HFFc6 (cell line): ENCODE measurements around the gene OR10H1. TPM values are rescaled to one million over a fixed set of nuclear protein-coding genes. Genes with fewer than 3 reads are reported as not detected.
"Not testable (repeated sequence)": the region's sequence is repeated elsewhere in the genome, so short reads cannot be mapped to it uniquely, and the experiment has no call there.

Experiments
- DNase-seq: peaks from one replicate; pipeline ENCODE4 v3.0.0-alpha.2; 2018
- H3K27ac Mint-ChIP-seq: 2 replicates; pipeline ENCODE4 v1.8.0; 2020; ENCODE audit warnings: mild to moderate bottlenecking, mixed read lengths
- H3K27me3 Mint-ChIP-seq: 2 replicates; pipeline ENCODE4 v1.8.0; 2021; ENCODE audit warnings: mild to moderate bottlenecking, moderate library complexity, mixed read lengths; ENCODE audit not compliant: insufficient read depth
- H3K36me3 Mint-ChIP-seq: 2 replicates; pipeline ENCODE4 v1.8.0; 2021; ENCODE audit warnings: low read depth, mixed read lengths
- H3K4me1 Mint-ChIP-seq: 2 replicates; pipeline ENCODE4 v1.8.0; 2020; ENCODE audit warnings: low read depth, mixed read lengths
- H3K4me3 Mint-ChIP-seq: 2 replicates; pipeline ENCODE4 v1.8.0; 2020; ENCODE audit warnings: mild to moderate bottlenecking, moderate library complexity, mixed read lengths
- H3K9me3 Mint-ChIP-seq: 2 replicates; pipeline ENCODE4 v1.8.0; 2020; ENCODE audit warnings: mild to moderate bottlenecking, mixed read lengths
- total RNA-seq, 6 experiments: library from RNA; stranded (reverse); fragmentation: NEBNext Ultra II Directional; extraction: Animal tissue kit (Norgen Biotek cat#: 25700); gene quantifications; 2 replicates in 1 of 6; 3 replicates in 5 of 6; pipeline ENCODE4 v1.2.3, GENCODE V29; 2021
- TF ChIP-seq, protein P1 (sequence below): fragments of 200-600 bp; sonication (generic); IDR thresholded peaks from 2 replicates; pipeline ENCODE4 v1.5.0; 2021; ENCODE audit warnings: antibody characterized with exemption, mild to moderate bottlenecking

OR10H1 gene
- total RNA-seq, 6 experiments from 2014 or later, result not detected

DNA sequence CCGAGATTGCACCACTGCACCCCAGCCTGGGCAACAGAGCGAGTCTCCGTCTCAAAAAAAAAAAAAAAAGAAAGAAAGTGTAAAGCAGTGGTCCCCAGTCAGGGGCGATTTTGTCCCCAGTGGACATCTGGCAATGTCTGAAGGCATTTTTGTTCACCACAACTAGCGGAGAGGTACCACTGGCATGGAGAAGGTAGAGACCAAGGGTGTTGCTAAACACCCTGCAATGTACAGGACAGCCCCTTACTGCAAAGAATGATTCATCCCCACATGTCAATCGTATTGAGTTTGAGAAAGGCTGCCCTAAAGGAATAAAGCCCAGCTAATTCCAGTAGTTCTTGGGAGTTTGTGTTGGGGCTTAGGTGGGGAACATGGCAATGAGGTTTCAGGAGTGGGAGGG lies 43.7 kb upstream of the OR10H1 start:
- TF ChIP-seq, protein P1, sequence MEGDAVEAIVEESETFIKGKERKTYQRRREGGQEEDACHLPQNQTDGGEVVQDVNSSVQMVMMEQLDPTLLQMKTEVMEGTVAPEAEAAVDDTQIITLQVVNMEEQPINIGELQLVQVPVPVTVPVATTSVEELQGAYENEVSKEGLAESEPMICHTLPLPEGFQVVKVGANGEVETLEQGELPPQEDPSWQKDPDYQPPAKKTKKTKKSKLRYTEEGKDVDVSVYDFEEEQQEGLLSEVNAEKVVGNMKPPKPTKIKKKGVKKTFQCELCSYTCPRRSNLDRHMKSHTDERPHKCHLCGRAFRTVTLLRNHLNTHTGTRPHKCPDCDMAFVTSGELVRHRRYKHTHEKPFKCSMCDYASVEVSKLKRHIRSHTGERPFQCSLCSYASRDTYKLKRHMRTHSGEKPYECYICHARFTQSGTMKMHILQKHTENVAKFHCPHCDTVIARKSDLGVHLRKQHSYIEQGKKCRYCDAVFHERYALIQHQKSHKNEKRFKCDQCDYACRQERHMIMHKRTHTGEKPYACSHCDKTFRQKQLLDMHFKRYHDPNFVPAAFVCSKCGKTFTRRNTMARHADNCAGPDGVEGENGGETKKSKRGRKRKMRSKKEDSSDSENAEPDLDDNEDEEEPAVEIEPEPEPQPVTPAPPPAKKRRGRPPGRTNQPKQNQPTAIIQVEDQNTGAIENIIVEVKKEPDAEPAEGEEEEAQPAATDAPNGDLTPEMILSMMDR, result no peak
- no peak for DNase-seq
- Mint-ChIP-seq H3K4me1 (no peaks in the 10 kb centered on the region), H3K27me3 (peaks cover 2% of the 10 kb centered on the region), H3K27ac (no peak overlapping the region), H3K4me3 (no peak overlapping the region), H3K36me3 (no peaks in the 10 kb centered on the region), H3K9me3 (peaks cover 4% of the 10 kb centered on the region; the same call in 1 of the 2 replicates)

DNA sequence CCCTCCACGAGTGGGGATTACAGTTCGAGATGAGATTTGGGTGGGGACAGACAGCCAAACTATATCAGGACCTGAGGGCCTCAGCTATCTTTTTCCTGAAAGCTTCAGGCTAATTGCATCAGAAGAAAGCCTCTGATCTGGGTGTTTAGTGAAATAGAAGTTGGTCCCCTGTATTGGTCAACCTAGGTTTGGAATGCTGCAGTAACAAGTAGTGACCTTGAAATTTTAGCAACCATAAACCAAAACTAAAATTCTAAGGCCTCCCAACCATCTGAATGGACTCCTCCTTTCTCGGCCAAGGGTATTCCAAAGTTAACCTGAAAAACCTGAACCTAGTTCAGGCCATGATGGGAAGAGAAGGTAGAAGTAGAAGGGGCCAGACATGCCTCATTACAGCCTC lies 34.9 kb upstream of the OR10H1 start:
- TF ChIP-seq, protein P1, result no peak
- no peak for DNase-seq

DNA sequence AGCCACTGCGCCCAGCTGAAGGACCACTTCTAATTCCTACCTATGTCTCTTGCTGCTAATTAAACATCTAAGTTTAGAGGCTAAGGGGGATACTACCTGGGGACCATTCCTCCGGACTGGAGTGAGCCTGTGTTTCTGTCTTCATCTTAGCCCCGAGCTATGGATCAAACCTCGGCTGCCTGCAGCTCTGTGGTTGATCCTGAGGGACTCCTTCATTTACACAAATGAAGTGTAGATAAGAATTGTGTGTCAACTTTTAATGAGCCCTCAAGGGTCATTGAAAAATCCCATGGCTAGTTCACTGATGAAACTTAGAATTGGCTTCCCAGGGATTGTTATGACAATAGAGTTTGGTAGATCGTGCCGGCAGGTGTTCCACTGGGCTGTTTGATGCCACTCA lies 31.5 kb upstream of the OR10H1 start:
- no peaks in the 10 kb centered on the region for H3K4me1 Mint-ChIP-seq
- no peak for DNase-seq
- peaks cover 8% of the 10 kb centered on the region for H3K27me3 Mint-ChIP-seq
- H3K27ac Mint-ChIP-seq, result no peak overlapping the region
- peaks cover 7% of the 10 kb centered on the region; the same call in 1 of the 2 replicates for H3K9me3 Mint-ChIP-seq
- H3K36me3 Mint-ChIP-seq, result no peaks in the 10 kb centered on the region
- no peak overlapping the region for H3K4me3 Mint-ChIP-seq
- TF ChIP-seq, protein P1, result no peak

More for the DNA sequence above, 34.9 kb upstream of the OR10H1 start:
- Mint-ChIP-seq H3K4me1 (no peaks in the 10 kb centered on the region), H3K9me3 (peaks cover 15% of the 10 kb centered on the region; the same call in 1 of the 2 replicates), H3K27ac (no peak overlapping the region), H3K27me3 (peaks cover 6% of the 10 kb centered on the region), H3K4me3 (no peak overlapping the region), H3K36me3 (no peaks in the 10 kb centered on the region)

DNA sequence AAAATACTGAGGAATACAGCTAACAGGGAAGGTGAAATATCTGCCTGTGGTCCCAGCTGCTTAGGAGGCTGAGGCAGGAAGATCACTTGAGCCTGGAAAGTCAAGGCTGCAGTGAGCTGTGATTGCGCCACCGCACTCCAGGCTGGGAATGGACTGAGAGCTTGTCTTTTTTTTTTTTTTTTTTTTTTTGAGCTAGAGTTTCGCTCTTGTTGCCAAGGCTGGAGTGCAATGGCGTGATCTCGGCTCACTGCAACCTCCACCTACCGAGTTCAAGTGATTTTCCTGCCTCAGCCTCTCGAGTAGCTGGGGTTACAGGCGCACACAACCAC lies 28.4 kb upstream of the OR10H1 start:
- H3K27me3 Mint-ChIP-seq, DNase-seq, H3K9me3 Mint-ChIP-seq, H3K4me3 Mint-ChIP-seq, H3K36me3 Mint-ChIP-seq, H3K27ac Mint-ChIP-seq, H3K4me1 Mint-ChIP-seq: not testable (repeated sequence)

DNA sequence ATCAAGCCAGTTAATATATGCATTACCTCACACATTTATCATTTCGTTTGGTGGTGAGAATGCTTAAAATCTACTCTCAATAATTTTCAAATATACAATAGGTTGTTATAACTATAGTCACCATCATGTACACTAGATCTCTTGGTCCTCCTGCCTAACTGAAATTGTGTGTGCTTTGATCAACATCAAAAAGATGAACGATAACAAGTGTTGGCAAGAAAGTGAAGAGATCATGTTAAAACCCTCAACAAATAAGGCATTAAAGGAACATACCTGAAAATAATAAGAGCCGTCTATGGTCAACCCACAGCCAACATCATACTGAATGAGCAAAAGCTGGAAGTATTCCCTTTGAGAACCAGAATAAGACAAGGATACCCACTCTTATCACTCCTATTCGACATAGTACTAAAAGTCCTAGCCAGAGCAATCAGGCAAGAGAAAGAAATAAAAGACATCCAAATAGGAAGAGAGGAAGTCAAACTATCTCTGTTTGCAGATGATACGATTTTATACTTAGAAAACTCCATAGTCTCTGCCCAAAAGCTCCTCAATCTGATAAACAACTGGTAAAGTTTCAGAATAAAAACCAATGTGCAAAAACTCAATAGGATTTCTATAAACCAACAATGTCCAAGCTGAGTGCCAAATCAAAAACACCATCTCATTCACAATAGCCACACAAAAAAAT lies 27.9 kb upstream of the OR10H1 start:
- Mint-ChIP-seq H3K9me3 (no peaks in the 10 kb centered on the region; the same call in 1 of the 2 replicates), H3K36me3 (no peaks in the 10 kb centered on the region), H3K4me3 (no peak overlapping the region), H3K27ac (no peak overlapping the region), H3K27me3 (peaks cover 6% of the 10 kb centered on the region), H3K4me1 (no peaks in the 10 kb centered on the region)
- DNase-seq, result no peak
- TF ChIP-seq, protein P1, result no peak

DNA sequence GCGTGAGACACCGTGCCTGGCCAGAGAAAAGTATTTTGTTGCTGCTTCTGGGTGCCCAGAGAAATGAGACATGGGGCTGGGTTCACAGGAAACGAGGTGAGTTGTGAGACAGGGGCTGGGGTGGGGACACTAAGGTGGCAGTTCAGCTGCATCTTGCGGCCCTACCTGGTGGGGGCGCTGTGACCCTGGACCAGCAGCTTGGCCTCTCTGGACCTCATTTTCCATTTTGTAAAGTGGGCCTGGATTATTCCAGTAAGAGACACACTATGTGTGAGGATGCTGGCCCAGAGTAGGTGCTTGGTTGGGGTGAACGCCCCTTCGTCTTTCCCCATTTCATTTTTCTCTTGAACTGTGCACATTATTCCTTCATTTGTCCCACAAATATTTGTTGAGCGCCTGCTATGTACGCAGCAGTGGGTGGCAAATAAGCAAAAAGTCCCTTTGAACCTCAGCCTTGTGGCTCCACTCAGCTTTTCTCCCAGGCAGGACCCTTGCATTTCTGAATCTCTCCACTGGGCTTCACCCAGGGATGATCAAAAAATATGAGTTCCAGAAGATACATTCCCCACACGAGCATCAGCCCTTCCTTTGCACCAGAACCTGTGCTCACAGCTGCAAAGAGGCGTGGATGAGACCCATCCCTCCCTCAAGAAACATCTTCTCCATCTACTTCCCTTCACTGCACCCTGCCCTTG lies 26.6 kb upstream of the OR10H1 start:
- TF ChIP-seq, protein P1, result peak; percentile 55
- Mint-ChIP-seq H3K27ac (no peak overlapping the region), H3K27me3 (peaks cover 4% of the 10 kb centered on the region), H3K36me3 (no peaks in the 10 kb centered on the region), H3K4me3 (no peak overlapping the region), H3K9me3 (no peaks in the 10 kb centered on the region; the same call in 1 of the 2 replicates), H3K4me1 (peaks cover 7% of the 10 kb centered on the region)
- DNase-seq, result no peak
